Activated T-cell treated with anti-CD3 and anti-CD28 coated beads for 48 hours (primary cell): Measurements from ENCODE around the gene TMEM151B.

Experiments used
- DNase-seq: peaks from one replicate; pipeline ENCODE4 v3.0.0-alpha.2; 2020; ENCODE audit warnings: low read depth

The TMEM151B gene

GRCh38 chr6:44250718-44251123 lies 19.5 kb upstream of the TMEM151B start:
- no peak for DNase-seq

DNA sequence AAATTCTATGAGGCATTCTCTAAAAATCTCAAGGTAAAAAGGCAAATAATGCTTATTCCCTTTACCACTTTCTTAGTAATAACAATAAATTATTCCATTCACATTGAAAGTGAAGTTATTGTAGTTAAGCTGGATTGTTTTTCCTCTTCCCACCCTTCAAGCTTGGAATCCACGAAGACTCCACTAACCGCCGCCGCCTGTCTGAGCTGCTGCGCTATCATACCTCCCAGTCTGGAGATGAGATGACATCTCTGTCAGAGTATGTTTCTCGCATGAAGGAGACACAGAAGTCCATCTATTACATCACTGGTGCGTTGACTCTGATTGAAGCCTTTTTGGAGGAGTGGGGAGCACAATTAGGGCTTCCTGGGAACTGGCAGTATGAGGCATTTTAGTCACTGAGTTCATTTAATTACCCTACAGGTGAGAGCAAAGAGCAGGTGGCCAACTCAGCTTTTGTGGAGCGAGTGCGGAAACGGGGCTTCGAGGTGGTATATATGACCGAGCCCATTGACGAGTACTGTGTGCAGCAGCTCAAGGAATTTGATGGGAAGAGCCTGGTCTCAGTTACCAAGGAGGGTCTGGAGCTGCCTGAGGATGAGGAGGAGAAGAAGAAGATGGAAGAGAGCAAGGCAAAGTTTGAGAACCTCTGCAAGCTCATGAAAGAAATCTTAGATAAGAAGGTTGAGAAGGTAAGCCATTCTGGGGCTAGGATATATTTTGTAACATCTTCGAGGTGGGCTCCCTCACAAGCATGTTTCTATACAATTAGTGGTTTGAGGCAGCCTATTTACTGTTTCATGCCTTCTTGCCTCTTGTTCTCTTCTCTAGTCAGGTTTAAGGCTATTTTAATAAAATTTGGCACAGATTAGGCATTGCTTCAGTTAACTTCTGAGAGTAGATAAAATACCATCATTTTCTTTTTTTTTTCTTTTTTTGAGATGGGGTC lies 18.4 kb upstream of the TMEM151B start:
- DNase-seq: no peak

GRCh38 chr6:44253307-44254101 lies 16.7 kb upstream of the TMEM151B start:
- peak; percentile 51 for DNase-seq

DNA sequence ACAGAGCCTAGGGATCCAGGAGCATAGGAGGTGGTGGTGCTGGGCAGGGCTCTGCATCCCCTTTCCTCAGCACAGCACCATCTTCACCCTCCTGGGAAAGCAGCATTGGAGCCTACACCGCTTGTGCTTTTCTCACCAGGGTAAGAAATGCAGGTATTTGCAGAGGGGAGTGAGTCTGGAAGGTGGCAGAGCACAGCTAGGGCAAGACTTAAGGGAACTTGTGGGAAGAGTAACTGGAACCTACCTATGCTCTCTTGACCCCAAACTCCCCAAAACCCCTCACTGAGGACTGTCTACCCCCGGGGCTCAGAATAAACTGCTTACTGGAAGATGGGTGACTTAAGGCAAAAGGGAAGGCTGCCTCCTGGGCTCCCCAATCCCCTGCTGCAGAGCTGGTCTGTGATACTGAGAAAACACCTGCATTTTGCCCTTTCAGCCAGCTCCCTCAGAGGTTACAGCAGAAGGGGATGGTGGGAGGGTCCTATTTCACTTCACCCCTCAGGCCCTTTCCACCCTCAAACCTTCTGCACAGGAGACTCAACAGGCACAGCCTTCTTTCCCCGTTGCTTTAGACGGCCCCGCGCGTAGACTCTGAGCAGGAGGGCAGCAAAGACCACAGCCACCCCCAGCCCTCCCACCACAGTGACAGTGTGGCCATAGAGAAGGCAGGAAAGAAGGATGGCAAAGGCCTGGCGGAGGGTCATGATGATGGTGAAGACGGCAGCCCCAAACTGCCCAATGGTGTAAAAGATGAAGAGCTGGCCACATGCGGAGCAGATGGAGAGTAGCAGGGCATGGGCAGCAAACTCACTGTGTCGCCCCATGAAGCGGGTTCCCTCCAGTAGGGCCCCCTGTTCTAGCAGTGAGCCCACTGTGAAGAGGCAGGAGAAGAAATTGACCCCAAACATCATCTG lies 15.8 kb upstream of the TMEM151B start:
- DNase-seq: peak; percentile 39

- peak; percentile 55 for DNase-seq
Observed at GRCh38 chr6:44255105-44255808, 15.0 kb upstream of the TMEM151B start.

GRCh38 chr6:44255871-44256774 lies 14.1 kb upstream of the TMEM151B start:
- no peak for DNase-seq

GRCh38 chr6:44256775-44257024 lies 13.6 kb upstream of the TMEM151B start:
- DNase-seq: no peak

- DNase-seq: peak; percentile 65
Observed at GRCh38 chr6:44257025-44257752, 13.1 kb upstream of the TMEM151B start, which contains the start of gene SLC35B2. Gene SLC35B2 (minus strand): TSS chr6:44257528. CDS start chr6:44257410, 118 bp downstream.

DNA sequence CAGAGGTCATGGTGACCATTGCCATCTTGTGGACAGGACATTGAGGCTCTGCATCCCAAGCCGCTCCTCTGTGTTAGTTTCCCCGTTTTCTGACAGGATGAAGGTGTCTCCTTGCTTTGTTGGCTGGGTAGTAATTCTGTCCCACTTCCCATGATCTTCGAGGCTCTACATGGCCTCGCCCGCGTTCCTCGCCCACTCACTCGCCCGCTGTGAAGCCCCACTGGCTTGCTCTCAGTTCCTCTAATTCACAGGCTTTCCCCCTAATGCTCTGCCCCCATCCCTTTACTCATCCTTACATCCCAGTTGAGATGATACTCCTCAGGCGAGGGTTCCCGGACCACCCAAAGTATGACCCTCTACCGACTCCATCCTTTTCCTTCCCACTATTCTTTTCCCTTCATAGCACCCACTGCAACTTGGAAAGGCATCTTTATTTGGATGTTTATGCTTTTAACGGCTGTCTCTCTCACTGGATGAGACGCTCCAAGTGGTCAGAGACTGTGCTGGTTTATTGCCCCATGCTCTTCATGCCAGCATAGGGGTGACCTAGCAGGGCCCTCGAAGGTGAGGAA lies 12.4 kb upstream of the TMEM151B start:
- DNase-seq: no peak

DNA sequence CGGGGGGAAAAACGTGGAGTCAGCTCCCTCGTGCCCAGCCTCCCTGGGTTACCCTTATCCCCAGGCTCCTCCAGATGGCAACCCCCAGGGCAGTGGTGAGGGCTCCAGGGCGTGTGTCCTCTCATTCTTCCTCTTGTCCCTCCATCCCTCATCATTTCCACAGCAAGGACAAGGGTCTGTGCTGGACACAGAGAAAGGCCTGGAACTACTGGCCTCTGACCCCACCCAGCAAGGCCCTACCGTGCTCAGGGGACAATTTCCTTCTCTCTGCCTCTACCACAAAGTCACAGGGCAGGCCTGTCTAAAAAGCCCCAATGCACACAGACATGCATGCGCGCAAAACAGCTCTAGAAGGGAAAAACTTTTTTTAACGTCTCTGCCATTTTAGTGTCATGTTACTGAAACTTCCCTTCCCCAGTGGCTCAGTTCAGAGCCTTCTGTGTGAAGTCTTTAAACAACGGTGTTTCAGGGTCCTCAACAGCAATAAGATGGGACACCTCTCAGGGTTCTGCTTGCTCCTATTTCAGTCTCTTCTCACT lies 11.9 kb upstream of the TMEM151B start:
- no peak for DNase-seq

DNA sequence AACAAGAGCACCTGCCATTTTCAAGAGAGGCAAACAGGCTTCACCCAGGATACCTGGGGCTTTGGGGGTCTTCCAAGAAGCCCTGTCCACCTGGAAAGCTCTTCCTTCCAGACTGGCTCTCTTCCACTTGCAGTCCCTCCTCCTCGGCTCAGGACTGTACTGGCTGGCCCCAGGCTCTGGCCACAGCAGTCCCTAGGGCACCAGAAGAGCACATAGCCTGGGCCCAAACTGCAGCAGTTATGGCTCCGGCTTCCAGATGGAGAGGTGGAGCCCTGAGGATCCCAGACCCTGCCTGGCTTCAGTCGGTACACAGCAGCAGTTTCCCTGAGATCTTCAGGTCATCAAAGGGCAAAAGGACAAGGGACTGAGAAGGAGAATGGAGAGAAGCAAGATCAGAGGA lies 11.3 kb upstream of the TMEM151B start:
- DNase-seq: no peak

DNA sequence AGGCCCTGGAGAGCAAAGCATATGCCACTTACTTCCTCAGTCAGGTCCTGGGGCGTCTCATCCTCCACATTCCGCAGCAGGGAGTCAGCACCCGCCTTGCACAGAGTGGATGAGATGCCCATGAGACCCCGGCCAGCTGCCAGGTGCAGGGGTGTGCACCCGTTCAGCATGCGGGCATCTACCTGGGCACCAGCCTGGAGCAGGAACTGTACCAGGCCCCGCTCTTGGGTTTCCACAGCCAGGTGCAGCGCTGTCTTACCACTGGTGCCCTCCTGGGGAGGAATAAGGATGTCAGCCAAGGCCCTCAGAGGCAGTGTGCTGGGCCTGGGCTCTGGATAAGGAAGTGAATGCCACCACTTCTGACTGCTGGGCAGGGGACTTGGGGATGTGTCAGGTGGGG lies 10.2 kb upstream of the TMEM151B start:
- DNase-seq: no peak

DNA sequence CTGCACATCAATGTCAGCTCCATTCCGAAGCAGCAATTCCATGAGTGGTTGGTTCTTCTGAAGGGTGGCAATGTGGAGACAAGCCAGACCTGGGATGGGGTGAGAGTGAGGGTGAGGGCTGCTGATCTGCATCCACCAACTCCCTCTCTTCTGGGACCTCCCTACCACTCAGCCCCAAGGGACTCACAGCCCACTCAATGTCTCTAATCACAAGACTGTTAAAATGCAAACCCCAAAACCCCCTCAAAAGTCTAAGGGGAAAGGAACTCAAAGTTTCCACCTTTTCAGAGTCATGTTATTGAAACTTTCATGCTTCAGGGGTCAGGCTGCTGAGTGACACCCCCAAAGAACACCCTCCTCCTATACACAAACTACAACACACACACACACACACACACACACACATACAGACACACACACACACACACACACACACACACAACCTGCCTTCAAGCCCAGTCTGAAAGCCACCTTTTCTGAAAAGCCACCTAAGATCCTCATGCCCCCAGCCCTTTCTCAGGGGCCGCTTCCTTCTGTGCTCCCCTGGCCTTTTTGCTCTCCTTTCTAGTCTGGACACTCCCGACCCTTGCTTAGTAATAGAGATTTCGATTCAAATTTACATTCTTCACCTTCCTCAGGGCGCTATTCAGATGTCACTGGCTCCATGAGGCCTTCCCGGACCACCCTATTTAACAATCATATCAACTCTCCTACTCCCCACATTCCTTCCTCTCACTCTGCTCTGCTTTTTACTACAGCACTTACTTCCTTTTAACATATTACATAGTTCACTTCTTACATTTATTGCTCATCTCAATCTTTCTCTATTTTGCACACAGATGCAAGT lies 9.6 kb upstream of the TMEM151B start:
- no peak for DNase-seq

DNA sequence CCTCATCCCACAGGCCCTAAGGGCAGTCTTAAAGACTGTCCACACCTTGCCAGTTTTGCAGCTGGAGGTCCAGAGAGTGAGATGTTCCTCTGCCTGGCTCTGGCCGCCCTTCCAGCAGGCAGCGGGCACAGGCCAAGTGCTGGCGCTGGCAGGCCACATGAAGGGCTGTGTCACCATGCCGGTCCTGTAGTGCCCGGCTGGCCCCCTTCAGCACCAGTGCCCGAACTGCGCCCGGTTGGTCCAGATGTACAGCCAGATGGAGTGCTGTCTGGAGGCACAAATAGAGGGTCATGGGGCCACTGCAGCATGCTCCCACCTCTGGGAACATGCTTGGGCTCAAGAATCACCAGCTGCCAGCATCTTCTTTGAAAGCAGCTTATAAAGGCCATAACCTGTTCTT lies 8.7 kb upstream of the TMEM151B start:
- DNase-seq: no peak

- DNase-seq: no peak
Observed at GRCh38 chr6:44262467-44263353, 7.5 kb upstream of the TMEM151B start.

GRCh38 chr6:44263354-44264100 lies 6.7 kb upstream of the TMEM151B start:
- no peak for DNase-seq
